SK-N-SH treated with all-trans-retinoic acid at 6 μM for 48 hours (cell line): ENCODE measurements around the gene CASS4.

Source experiments
- ATAC-seq: fragments of 200-7000 bp; cut with Tn5 transposase; 3 replicates; pipeline ENCODE4 v1.9.1; 2020; ENCODE audit warnings: mild to moderate bottlenecking, moderate library complexity
- ARNTL ChIP-seq: fragments of 450-650 bp; formaldehyde crosslinking; IDR thresholded peaks from 2 replicates; pipeline ENCODE4 v1.5.0; 2020; ENCODE audit warnings: low read depth, mild to moderate bottlenecking, moderate library complexity, borderline replicate concordance
- BACH2 ChIP-seq: fragments of 250-450 bp; sonication (Bioruptor Pico); IDR thresholded peaks from 2 replicates; pipeline ENCODE4 v1.9.0; 2021; ENCODE audit warnings: mild to moderate bottlenecking, borderline replicate concordance
- CREB5 ChIP-seq: fragments of 250-450 bp; sonication (Bioruptor Pico); IDR thresholded peaks from 2 replicates; pipeline ENCODE4 v1.5.1; 2020; ENCODE audit warnings: low read depth, mild to moderate bottlenecking, moderate library complexity
- CSDC2 ChIP-seq: fragments of 250-450 bp; sonication (Bioruptor Pico); IDR thresholded peaks from 2 replicates; pipeline ENCODE4 v1.5.0; 2020; ENCODE audit warnings: mild to moderate bottlenecking, moderate library complexity
- ESRRG ChIP-seq: fragments of 250-450 bp; sonication (Bioruptor Pico); IDR thresholded peaks from 2 replicates; pipeline ENCODE4 v1.6.1; 2021; ENCODE audit warnings: mild to moderate bottlenecking
- GLIS3 ChIP-seq: fragments of 250-450 bp; sonication (Bioruptor Pico); IDR thresholded peaks from 2 replicates; pipeline ENCODE4 v1.5.0; 2020; ENCODE audit warnings: mild to moderate bottlenecking, moderate library complexity
- ISL1 ChIP-seq: fragments of 250-450 bp; sonication (Bioruptor Pico); IDR thresholded peaks from 2 replicates; pipeline ENCODE4 v2.1.2; 2022; ENCODE audit warnings: mild to moderate bottlenecking, moderate library complexity
- OSR1 ChIP-seq: fragments of 250-450 bp; sonication (Bioruptor Pico); IDR thresholded peaks from 2 replicates; pipeline ENCODE4 v1.8.0; 2022; ENCODE audit warnings: moderate library complexity, mild to moderate bottlenecking, inconsistent platforms
- POU6F1 ChIP-seq: fragments of 250-450 bp; sonication (Bioruptor Pico); IDR thresholded peaks from 2 replicates; pipeline ENCODE4 v1.8.0; 2021; ENCODE audit warnings: low read depth, mild to moderate bottlenecking, moderate library complexity, borderline replicate concordance
- PPARA ChIP-seq: fragments of 250-450 bp; sonication (Bioruptor Pico); IDR thresholded peaks from 2 replicates; pipeline ENCODE4 v1.5.0; 2020; ENCODE audit warnings: mild to moderate bottlenecking, borderline replicate concordance
- SNAI2 ChIP-seq: fragments of 250-450 bp; sonication (Bioruptor Pico); IDR thresholded peaks from 2 replicates; pipeline ENCODE4 v1.5.0; 2020; ENCODE audit warnings: mild to moderate bottlenecking, moderate library complexity
- TCF4 ChIP-seq: fragments of 250-450 bp; sonication (Bioruptor Pico); IDR thresholded peaks from 2 replicates; pipeline ENCODE4 v1.8.0; 2021; ENCODE audit warnings: mild to moderate bottlenecking, moderate library complexity, borderline replicate concordance
- TOX ChIP-seq: fragments of 250-450 bp; sonication (Bioruptor Pico); IDR thresholded peaks from 2 replicates; pipeline ENCODE4 v1.8.0; 2021; ENCODE audit warnings: mild to moderate bottlenecking, moderate library complexity, borderline replicate concordance
- TSHZ2 ChIP-seq: fragments of 250-450 bp; sonication (Bioruptor Pico); IDR thresholded peaks from 2 replicates; pipeline ENCODE4 v1.5.0; 2020; ENCODE audit warnings: mild to moderate bottlenecking, moderate library complexity
- ZFP3 ChIP-seq: fragments of 250-450 bp; sonication (Bioruptor Pico); IDR thresholded peaks from 2 replicates; pipeline ENCODE4 v1.5.0; 2020; ENCODE audit warnings: mild to moderate bottlenecking, moderate library complexity
- ZFP30 ChIP-seq: fragments of 450-650 bp; formaldehyde crosslinking; IDR thresholded peaks from 2 replicates; pipeline ENCODE4 v1.5.0; 2022; ENCODE audit warnings: mild to moderate bottlenecking, moderate library complexity
- ZNF565 ChIP-seq: fragments of 450-650 bp; formaldehyde crosslinking; conservative IDR thresholded peaks from 2 replicates; pipeline ENCODE4 v1.5.0; 2020; ENCODE audit warnings: low read depth, mild to moderate bottlenecking, moderate library complexity
- ZNF70 ChIP-seq: fragments of 450-650 bp; formaldehyde crosslinking; IDR thresholded peaks from 2 replicates; pipeline ENCODE4 v1.5.0; 2020; ENCODE audit warnings: mild to moderate bottlenecking, moderate library complexity
- ZNF8 ChIP-seq: fragments of 450-650 bp; formaldehyde crosslinking; IDR thresholded peaks from 2 replicates; pipeline ENCODE4 v1.5.0; 2020; ENCODE audit warnings: mild to moderate bottlenecking, moderate library complexity
- TF ChIP-seq, protein P1 (sequence below): fragments of 250-450 bp; sonication (Bioruptor Pico); IDR thresholded peaks from 2 replicates; pipeline ENCODE4 v1.8.0; 2020; ENCODE audit warnings: mild to moderate bottlenecking, moderate library complexity, borderline replicate concordance
- TF ChIP-seq, protein P2 (sequence below): fragments of 250-450 bp; sonication (Bioruptor Pico); IDR thresholded peaks from 2 replicates; pipeline ENCODE4 v1.5.1; 2021; ENCODE audit warnings: mild to moderate bottlenecking, moderate library complexity

CASS4 gene

GRCh38 chr20:56417402-56417801, 5.3 kb downstream of the CASS4 start:
- no peak for ATAC-seq
- TF ChIP-seq ZFP3 (CRISPR knock-in tag) (no peak), ZNF8 (CRISPR knock-in tag) (no peak), TOX (no peak), PPARA (CRISPR knock-in tag) (no peak), ISL1 (CRISPR knock-in tag) (no peak), CSDC2 (CRISPR knock-in tag) (no peak), ARNTL (CRISPR knock-in tag) (no peak), ZFP30 (CRISPR knock-in tag) (no peak), TCF4 (no peak), TSHZ2 (CRISPR knock-in tag) (no peak), GLIS3 (CRISPR knock-in tag) (no peak), SNAI2 (CRISPR knock-in tag) (no peak), ZNF565 (CRISPR knock-in tag) (no peak), ZNF70 (CRISPR knock-in tag) (no peak), POU6F1 (CRISPR knock-in tag) (no peak), OSR1 (CRISPR knock-in tag) (no peak)
- TF ChIP-seq, protein P1, sequence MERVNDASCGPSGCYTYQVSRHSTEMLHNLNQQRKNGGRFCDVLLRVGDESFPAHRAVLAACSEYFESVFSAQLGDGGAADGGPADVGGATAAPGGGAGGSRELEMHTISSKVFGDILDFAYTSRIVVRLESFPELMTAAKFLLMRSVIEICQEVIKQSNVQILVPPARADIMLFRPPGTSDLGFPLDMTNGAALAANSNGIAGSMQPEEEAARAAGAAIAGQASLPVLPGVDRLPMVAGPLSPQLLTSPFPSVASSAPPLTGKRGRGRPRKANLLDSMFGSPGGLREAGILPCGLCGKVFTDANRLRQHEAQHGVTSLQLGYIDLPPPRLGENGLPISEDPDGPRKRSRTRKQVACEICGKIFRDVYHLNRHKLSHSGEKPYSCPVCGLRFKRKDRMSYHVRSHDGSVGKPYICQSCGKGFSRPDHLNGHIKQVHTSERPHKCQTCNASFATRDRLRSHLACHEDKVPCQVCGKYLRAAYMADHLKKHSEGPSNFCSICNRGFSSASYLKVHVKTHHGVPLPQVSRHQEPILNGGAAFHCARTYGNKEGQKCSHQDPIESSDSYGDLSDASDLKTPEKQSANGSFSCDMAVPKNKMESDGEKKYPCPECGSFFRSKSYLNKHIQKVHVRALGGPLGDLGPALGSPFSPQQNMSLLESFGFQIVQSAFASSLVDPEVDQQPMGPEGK, result no peak
- TF ChIP-seq, protein P2, sequence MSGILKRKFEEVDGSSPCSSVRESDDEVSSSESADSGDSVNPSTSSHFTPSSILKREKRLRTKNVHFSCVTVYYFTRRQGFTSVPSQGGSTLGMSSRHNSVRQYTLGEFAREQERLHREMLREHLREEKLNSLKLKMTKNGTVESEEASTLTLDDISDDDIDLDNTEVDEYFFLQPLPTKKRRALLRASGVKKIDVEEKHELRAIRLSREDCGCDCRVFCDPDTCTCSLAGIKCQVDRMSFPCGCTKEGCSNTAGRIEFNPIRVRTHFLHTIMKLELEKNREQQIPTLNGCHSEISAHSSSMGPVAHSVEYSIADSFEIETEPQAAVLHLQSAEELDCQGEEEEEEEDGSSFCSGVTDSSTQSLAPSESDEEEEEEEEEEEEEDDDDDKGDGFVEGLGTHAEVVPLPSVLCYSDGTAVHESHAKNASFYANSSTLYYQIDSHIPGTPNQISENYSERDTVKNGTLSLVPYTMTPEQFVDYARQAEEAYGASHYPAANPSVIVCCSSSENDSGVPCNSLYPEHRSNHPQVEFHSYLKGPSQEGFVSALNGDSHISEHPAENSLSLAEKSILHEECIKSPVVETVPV (CRISPR knock-in tag), result no peak

DNA sequence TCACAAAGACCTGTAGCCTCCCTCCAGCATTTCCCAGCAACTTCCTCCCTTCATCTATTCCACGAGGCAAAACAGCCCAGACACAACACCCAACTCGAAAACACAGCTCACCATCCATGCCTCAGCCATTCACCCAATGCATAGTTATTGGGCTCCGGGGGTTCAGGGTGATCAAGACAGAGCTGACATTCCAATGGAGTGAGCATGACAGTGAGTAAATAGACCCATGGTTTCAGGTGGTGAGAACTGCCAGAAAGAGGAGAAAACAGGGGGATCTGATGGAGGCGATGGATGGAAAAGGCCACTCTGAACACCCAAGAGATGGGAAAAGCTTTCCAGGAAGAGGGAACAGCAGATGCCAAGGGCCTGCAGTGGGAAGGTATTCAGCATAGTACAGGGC, 5.9 kb downstream of the CASS4 start:
- ATAC-seq, result no peak
- no peak for TF ChIP-seq TSHZ2 (CRISPR knock-in tag)
- TF ChIP-seq, protein P1, result no peak
- no peak for TF ChIP-seq ZNF8 (CRISPR knock-in tag)
- no peak for TF ChIP-seq SNAI2 (CRISPR knock-in tag)
- TF ChIP-seq BACH2 (CRISPR knock-in tag), result no peak
- no peak for TF ChIP-seq ZNF70 (CRISPR knock-in tag)
- no peak for TF ChIP-seq ISL1 (CRISPR knock-in tag)
- TF ChIP-seq CSDC2 (CRISPR knock-in tag), result no peak
- no peak for TF ChIP-seq ZFP3 (CRISPR knock-in tag)
- no peak for TF ChIP-seq TCF4
- TF ChIP-seq OSR1 (CRISPR knock-in tag), result no peak
- no peak for TF ChIP-seq TOX
- TF ChIP-seq PPARA (CRISPR knock-in tag), result no peak
- no peak for TF ChIP-seq ZNF565 (CRISPR knock-in tag)
- TF ChIP-seq ESRRG (CRISPR knock-in tag), result no peak
- no peak for TF ChIP-seq ARNTL (CRISPR knock-in tag)
- TF ChIP-seq CREB5, result no peak
- no peak for TF ChIP-seq POU6F1 (CRISPR knock-in tag)
